GM23338 (cell line): ENCODE data around the gene GJC2. TPM values are rescaled to one million over a fixed set of nuclear protein-coding genes. Genes with fewer than 3 reads are reported as not detected.

Experiments
- ATAC-seq: fragments of 200-7000 bp; cut with Tn5 transposase; 3 replicates; pipeline ENCODE4 v1.9.1; 2020
- DNase-seq: peaks from one replicate; pipeline ENCODE4 v3.0.0-alpha.2; 2015; ENCODE audit warnings: low spot score
- H2AFZ ChIP-seq: fragments of 200-600 bp; sonication (generic); 2 replicates; pipeline ENCODE4 v1.8.0; 2016; ENCODE audit warnings: antibody characterized with exemption, mild to moderate bottlenecking, moderate library complexity
- H3F3A ChIP-seq: fragments of 200-600 bp; sonication (generic); replicated peaks from 2 replicates; pipeline ENCODE4 v1.8.0; 2017; ENCODE audit warnings: antibody characterized with exemption, mixed run types, low read depth
- H3K27ac ChIP-seq: fragments of 200-600 bp; sonication (generic); 2 replicates; pipeline ENCODE4 v1.6.1; 2016; ENCODE audit warnings: low read depth
- H3K27me3 ChIP-seq: fragments of 200-600 bp; sonication (generic); 2 replicates; pipeline ENCODE4 v1.8.0; 2016; ENCODE audit warnings: mild to moderate bottlenecking, mixed run types, moderate library complexity; ENCODE audit not compliant: insufficient read depth
- H3K36me3 ChIP-seq: fragments of 200-600 bp; sonication (generic); 2 replicates; pipeline ENCODE4 v1.8.0; 2016; ENCODE audit warnings: mild to moderate bottlenecking; ENCODE audit not compliant: insufficient read depth
- H3K4me1 ChIP-seq: fragments of 200-600 bp; sonication (generic); 2 replicates; pipeline ENCODE4 v1.8.0; 2016; ENCODE audit warnings: mild to moderate bottlenecking, moderate library complexity; ENCODE audit not compliant: insufficient read depth
- H3K4me2 ChIP-seq: fragments of 200-600 bp; sonication (generic); 2 replicates; pipeline ENCODE4 v1.7.1; 2017; ENCODE audit warnings: mixed run types
- H3K4me3 ChIP-seq: fragments of 200-600 bp; sonication (generic); 2 replicates; pipeline ENCODE4 v1.6.1; 2016; ENCODE audit warnings: mixed run types
- H3K79me2 ChIP-seq: fragments of 200-600 bp; sonication (generic); replicated peaks from 2 replicates; pipeline ENCODE4 v1.8.0; 2017; ENCODE audit warnings: mild to moderate bottlenecking; ENCODE audit not compliant: insufficient read depth
- H3K9me2 ChIP-seq: fragments of 200-600 bp; sonication (generic); 2 replicates; pipeline ENCODE4 v1.8.0; 2017; ENCODE audit not compliant: insufficient read depth
- H4K20me1 ChIP-seq: fragments of 200-600 bp; sonication (generic); replicated peaks from 2 replicates; pipeline ENCODE4 v1.8.0; 2017; ENCODE audit warnings: mild to moderate bottlenecking; ENCODE audit not compliant: insufficient read depth
- H3K27ac Mint-ChIP-seq: 2 replicates; pipeline ENCODE4 v1.8.0; 2020; ENCODE audit warnings: inconsistent platforms, mild to moderate bottlenecking, moderate library complexity, mixed read lengths
- H3K27me3 Mint-ChIP-seq: 3 replicates; pipeline ENCODE4 v1.8.0; 2022; ENCODE audit warnings: low read depth, mild to moderate bottlenecking, moderate library complexity, mixed read lengths, inconsistent platforms; ENCODE audit not compliant: insufficient read depth, poor library complexity
- H3K36me3 Mint-ChIP-seq: 3 replicates; pipeline ENCODE4 v1.8.0; 2021; ENCODE audit warnings: low read depth, mild to moderate bottlenecking, inconsistent platforms, moderate library complexity, mixed read lengths
- H3K4me1 Mint-ChIP-seq: 3 replicates; pipeline ENCODE4 v1.8.0; 2020; ENCODE audit warnings: mild to moderate bottlenecking, inconsistent platforms, mixed read lengths
- H3K4me3 Mint-ChIP-seq: 3 replicates; pipeline ENCODE4 v1.8.0; 2021; ENCODE audit warnings: moderate library complexity, mild to moderate bottlenecking, inconsistent platforms, mixed read lengths
- H3K9me3 Mint-ChIP-seq: 3 replicates; pipeline ENCODE4 v1.8.0; 2020; ENCODE audit warnings: moderate library complexity, mild to moderate bottlenecking, inconsistent platforms, mixed read lengths
- EZH2 ChIP-seq: fragments of 200-600 bp; sonication (generic); IDR thresholded peaks from one replicate; pipeline ENCODE4 v1.8.0; 2017; ENCODE audit warnings: antibody characterized with exemption, mild to moderate bottlenecking, low read depth; ENCODE audit not compliant: unreplicated experiment
- EZH2phosphoT487 ChIP-seq: fragments of 200-600 bp; sonication (generic); IDR thresholded peaks from one replicate; pipeline ENCODE4 v1.8.1; 2018; ENCODE audit warnings: antibody characterized with exemption; ENCODE audit not compliant: unreplicated experiment
- NANOG ChIP-seq: IDR thresholded peaks from 2 replicates; pipeline ENCODE4 v1.6.1; 2016; ENCODE audit warnings: antibody characterized with exemption, borderline replicate concordance
- POLR2AphosphoS5 ChIP-seq: IDR thresholded peaks from 2 replicates; pipeline ENCODE4 v1.6.1; 2016; ENCODE audit warnings: antibody characterized with exemption, low read depth
- STAT1 ChIP-seq: IDR thresholded peaks from one replicate; pipeline ENCODE4 v1.6.1; 2016; ENCODE audit warnings: antibody characterized with exemption; ENCODE audit not compliant: unreplicated experiment
- ZNF331 ChIP-seq: fragments of 250-450 bp; sonication (Bioruptor Pico); IDR thresholded peaks from 2 replicates; pipeline ENCODE4 v1.5.0; 2020; ENCODE audit warnings: low read depth, mild to moderate bottlenecking, moderate library complexity
- polyA plus RNA-seq: library from polyadenylated mRNA; unstranded; fragments of >200 nt; fragmentation: Nextera tagmentation; extraction: Ambion mirVana; gene quantifications from 2 replicates; pipeline ENCODE4 v1.2.1, GENCODE V29; 2016
- total RNA-seq: library from RNA; depleted of rRNA; stranded (reverse); fragments of >200 nt; shearing (Covaris generic); gene quantifications from 2 replicates; pipeline ENCODE4 v1.2.3, GENCODE V29; 2014
- TF ChIP-seq, protein P1 (sequence below): fragments of 250-450 bp; sonication (Bioruptor Pico); IDR thresholded peaks from 2 replicates; pipeline ENCODE4 v1.5.0; 2020; ENCODE audit warnings: mild to moderate bottlenecking, moderate library complexity
- TF ChIP-seq, protein P2 (sequence below), 2 experiments: fragments of 200-600 bp in 1 of 2; sonication (generic) in 1 of 2; conservative IDR thresholded peaks; 2 replicates each; pipeline versions ENCODE4 v1.5.1 to v1.6.1; 2016 to 2017; ENCODE audit warnings: antibody characterized with exemption in 2 of 2, low read depth in 2 of 2, mild to moderate bottlenecking in 2 of 2, moderate library complexity in 1 of 2

The GJC2 gene
- total and polyA plus RNA-seq, 2 experiments from 2014 or later: 0.15 to 1.2 TPM

DNA sequence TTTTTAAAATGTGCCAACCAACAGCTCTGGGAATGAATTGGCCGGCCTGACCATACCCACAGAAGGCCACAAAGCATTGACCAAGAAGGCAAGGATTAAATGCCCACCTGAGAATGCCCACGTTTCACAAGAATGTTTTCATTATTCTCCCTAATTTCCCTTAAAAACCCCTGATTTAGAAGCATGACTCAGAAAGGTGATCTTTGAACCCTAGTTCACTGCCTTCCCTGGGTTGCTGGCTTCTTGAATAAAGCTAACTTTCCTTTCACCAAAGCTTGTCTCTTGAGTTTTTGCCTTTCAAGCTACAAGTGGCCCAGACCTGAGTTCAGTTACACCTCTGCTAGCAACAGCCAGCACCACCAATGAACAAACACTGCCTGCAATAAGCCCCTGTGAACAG is 26.2 kb upstream of the GJC2 start (continued):
- TF ChIP-seq, protein P1, sequence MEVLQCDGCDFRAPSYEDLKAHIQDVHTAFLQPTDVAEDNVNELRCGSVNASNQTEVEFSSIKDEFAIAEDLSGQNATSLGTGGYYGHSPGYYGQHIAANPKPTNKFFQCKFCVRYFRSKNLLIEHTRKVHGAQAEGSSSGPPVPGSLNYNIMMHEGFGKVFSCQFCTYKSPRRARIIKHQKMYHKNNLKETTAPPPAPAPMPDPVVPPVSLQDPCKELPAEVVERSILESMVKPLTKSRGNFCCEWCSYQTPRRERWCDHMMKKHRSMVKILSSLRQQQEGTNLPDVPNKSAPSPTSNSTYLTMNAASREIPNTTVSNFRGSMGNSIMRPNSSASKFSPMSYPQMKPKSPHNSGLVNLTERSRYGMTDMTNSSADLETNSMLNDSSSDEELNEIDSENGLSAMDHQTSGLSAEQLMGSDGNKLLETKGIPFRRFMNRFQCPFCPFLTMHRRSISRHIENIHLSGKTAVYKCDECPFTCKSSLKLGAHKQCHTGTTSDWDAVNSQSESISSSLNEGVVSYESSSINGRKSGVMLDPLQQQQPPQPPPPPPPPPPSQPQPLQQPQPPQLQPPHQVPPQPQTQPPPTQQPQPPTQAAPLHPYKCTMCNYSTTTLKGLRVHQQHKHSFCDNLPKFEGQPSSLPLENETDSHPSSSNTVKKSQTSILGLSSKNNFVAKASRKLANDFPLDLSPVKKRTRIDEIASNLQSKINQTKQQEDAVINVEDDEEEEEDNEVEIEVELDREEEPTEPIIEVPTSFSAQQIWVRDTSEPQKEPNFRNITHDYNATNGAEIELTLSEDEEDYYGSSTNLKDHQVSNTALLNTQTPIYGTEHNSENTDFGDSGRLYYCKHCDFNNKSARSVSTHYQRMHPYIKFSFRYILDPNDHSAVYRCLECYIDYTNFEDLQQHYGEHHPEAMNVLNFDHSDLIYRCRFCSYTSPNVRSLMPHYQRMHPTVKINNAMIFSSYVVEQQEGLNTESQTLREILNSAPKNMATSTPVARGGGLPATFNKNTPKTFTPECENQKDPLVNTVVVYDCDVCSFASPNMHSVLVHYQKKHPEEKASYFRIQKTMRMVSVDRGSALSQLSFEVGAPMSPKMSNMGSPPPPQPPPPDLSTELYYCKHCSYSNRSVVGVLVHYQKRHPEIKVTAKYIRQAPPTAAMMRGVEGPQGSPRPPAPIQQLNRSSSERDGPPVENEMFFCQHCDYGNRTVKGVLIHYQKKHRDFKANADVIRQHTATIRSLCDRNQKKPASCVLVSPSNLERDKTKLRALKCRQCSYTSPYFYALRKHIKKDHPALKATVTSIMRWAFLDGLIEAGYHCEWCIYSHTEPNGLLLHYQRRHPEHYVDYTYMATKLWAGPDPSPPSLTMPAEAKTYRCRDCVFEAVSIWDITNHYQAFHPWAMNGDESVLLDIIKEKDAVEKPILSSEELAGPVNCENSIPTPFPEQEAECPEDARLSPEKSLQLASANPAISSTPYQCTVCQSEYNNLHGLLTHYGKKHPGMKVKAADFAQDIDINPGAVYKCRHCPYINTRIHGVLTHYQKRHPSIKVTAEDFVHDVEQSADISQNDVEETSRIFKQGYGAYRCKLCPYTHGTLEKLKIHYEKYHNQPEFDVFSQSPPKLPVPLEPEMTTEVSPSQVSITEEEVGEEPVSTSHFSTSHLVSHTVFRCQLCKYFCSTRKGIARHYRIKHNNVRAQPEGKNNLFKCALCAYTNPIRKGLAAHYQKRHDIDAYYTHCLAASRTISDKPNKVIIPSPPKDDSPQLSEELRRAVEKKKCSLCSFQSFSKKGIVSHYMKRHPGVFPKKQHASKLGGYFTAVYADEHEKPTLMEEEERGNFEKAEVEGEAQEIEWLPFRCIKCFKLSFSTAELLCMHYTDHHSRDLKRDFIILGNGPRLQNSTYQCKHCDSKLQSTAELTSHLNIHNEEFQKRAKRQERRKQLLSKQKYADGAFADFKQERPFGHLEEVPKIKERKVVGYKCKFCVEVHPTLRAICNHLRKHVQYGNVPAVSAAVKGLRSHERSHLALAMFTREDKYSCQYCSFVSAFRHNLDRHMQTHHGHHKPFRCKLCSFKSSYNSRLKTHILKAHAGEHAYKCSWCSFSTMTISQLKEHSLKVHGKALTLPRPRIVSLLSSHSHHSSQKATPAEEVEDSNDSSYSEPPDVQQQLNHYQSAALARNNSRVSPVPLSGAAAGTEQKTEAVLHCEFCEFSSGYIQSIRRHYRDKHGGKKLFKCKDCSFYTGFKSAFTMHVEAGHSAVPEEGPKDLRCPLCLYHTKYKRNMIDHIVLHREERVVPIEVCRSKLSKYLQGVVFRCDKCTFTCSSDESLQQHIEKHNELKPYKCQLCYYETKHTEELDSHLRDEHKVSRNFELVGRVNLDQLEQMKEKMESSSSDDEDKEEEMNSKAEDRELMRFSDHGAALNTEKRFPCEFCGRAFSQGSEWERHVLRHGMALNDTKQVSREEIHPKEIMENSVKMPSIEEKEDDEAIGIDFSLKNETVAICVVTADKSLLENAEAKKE: no peak
- TF ChIP-seq POLR2AphosphoS5: no peak
- no peak for TF ChIP-seq STAT1

DNA sequence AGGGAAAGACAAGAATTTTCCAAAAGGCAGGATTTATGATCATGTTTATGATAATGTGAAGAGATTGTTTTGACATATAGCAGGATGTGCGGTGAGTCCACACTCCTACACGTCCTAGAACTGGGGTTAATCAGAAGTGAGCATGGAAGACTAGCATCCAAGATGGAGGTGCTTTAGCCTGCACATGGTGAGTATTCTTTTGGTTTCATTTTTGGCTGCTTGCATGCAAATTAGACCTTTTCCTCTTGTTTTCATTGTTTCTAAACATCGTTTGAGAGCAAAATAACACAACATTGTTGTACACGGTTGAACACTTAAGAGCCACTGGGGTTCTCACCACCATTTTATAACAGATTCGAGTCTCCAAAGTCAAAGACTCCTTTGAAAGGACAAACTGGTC is 24.5 kb upstream of the GJC2 start:
- Histone ChIP-seq H3K4me1 (no peaks in the 10 kb centered on the region), H3K9me2 (no peaks in the 10 kb centered on the region; the same call in 1 of the 2 replicates)

DNA sequence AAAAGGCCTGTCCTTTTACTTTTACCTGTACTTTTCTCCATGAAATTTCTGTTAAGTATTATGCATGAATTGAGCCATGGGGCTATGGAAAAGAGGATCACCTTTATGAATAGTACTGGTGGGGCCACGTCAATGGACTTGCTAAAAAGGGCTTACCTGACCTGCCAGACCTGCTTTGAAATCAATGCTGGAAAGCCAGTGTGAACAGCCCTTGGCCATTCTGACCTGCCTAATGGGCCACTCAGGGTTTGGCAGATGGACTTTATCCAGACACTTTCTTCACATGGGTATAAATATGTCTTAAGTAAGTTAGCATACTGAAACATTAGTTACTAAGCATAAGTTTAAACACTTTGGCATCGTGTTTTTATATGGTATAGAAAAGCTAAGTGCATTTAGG is 18.0 kb upstream of the GJC2 start:
- Mint-ChIP-seq H3K4me1 (no peaks in the 10 kb centered on the region; the same call in 2 of the 3 replicates), H3K27me3 (peaks cover 30% of the 10 kb centered on the region), H3K27ac (no peak overlapping the region), H3K9me3 (no peaks in the 10 kb centered on the region), H3K36me3 (no peaks in the 10 kb centered on the region), H3K4me3 (no peak overlapping the region)
- Histone ChIP-seq H2AFZ (no peak overlapping the region), H3K27me3 (peaks cover 42% of the 10 kb centered on the region), H3K79me2 (no peaks in the 10 kb centered on the region), H3K27ac (no peak overlapping the region), H3K9me2 (no peaks in the 10 kb centered on the region; the same call in 1 of the 2 replicates), H3F3A (no peaks in the 10 kb centered on the region), H3K4me2 (no peak overlapping the region), H4K20me1 (no peaks in the 10 kb centered on the region), H3K4me1 (no peaks in the 10 kb centered on the region), H3K4me3 (no peak overlapping the region), H3K36me3 (no peaks in the 10 kb centered on the region)
- TF ChIP-seq NANOG (no peak), EZH2 (no peak), STAT1 (no peak), ZNF331 (no peak), EZH2phosphoT487 (no peak)
- TF ChIP-seq, protein P2, sequence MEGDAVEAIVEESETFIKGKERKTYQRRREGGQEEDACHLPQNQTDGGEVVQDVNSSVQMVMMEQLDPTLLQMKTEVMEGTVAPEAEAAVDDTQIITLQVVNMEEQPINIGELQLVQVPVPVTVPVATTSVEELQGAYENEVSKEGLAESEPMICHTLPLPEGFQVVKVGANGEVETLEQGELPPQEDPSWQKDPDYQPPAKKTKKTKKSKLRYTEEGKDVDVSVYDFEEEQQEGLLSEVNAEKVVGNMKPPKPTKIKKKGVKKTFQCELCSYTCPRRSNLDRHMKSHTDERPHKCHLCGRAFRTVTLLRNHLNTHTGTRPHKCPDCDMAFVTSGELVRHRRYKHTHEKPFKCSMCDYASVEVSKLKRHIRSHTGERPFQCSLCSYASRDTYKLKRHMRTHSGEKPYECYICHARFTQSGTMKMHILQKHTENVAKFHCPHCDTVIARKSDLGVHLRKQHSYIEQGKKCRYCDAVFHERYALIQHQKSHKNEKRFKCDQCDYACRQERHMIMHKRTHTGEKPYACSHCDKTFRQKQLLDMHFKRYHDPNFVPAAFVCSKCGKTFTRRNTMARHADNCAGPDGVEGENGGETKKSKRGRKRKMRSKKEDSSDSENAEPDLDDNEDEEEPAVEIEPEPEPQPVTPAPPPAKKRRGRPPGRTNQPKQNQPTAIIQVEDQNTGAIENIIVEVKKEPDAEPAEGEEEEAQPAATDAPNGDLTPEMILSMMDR (conservative IDR thresholded peaks at IDR 0.05; ENCODE audit: low read depth in 2 of 2): no peak
- DNase-seq (no peak), ATAC-seq (no peak)

More for the DNA sequence above, 24.5 kb upstream of the GJC2 start:
- H3K27me3 ChIP-seq: peaks cover 49% of the 10 kb centered on the region
- peaks cover 16% of the 10 kb centered on the region for H3K27me3 Mint-ChIP-seq
- no peak overlapping the region for H3K4me3 ChIP-seq
- H3F3A ChIP-seq: no peaks in the 10 kb centered on the region
- no peak overlapping the region for H2AFZ ChIP-seq
- TF ChIP-seq POLR2AphosphoS5 (no peak), EZH2phosphoT487 (no peak)
- H3K4me1 Mint-ChIP-seq: no peaks in the 10 kb centered on the region; the same call in 2 of the 3 replicates
- H3K36me3 ChIP-seq: no peaks in the 10 kb centered on the region
- no peak for DNase-seq
- no peak overlapping the region for H3K27ac Mint-ChIP-seq
- H3K4me3 Mint-ChIP-seq: no peak overlapping the region
- H3K79me2 ChIP-seq: no peaks in the 10 kb centered on the region
- no peak for ATAC-seq
- no peaks in the 10 kb centered on the region for H4K20me1 ChIP-seq
- H3K9me3 Mint-ChIP-seq: peaks cover 6% of the 10 kb centered on the region; the same call in 2 of the 3 replicates
- no peak overlapping the region for H3K27ac ChIP-seq
- no peak overlapping the region for H3K4me2 ChIP-seq
- no peaks in the 10 kb centered on the region for H3K36me3 Mint-ChIP-seq
